C4-2B (cell line): Measurements from ENCODE around the gene GTPBP3.

Source experiments
- ZFX ChIP-seq: fragments of 450-650 bp; IDR thresholded peaks from 2 replicates; pipeline ENCODE4 v1.6.1; 2017
- TF ChIP-seq, protein P1 (sequence below): fragments of 450-650 bp; conservative IDR thresholded peaks from 2 replicates; pipeline ENCODE4 v1.5.1; 2017; ENCODE audit warnings: mild to moderate bottlenecking

DNA sequence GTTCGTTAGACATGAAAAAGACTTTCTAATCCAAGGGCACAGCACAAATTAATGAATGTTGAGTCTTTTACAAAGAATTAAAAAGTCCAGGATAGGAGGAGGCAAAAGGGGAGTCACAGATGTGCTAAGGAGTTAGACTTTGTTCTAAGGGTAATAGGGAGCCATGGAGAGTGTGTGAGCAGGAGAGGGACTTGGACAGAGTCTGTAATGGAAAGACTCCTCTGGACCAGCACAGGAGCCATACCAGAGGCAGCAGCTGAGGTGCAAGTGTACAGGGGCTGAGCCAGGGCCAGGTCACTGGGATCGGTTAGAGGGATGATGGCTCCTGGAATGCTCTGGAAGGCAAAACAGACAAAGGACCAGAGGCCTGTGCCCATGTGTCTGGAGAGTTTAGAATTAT lies 10.5 kb downstream of the GTPBP3 start:
- TF ChIP-seq, protein P1, sequence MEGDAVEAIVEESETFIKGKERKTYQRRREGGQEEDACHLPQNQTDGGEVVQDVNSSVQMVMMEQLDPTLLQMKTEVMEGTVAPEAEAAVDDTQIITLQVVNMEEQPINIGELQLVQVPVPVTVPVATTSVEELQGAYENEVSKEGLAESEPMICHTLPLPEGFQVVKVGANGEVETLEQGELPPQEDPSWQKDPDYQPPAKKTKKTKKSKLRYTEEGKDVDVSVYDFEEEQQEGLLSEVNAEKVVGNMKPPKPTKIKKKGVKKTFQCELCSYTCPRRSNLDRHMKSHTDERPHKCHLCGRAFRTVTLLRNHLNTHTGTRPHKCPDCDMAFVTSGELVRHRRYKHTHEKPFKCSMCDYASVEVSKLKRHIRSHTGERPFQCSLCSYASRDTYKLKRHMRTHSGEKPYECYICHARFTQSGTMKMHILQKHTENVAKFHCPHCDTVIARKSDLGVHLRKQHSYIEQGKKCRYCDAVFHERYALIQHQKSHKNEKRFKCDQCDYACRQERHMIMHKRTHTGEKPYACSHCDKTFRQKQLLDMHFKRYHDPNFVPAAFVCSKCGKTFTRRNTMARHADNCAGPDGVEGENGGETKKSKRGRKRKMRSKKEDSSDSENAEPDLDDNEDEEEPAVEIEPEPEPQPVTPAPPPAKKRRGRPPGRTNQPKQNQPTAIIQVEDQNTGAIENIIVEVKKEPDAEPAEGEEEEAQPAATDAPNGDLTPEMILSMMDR: no peak
- TF ChIP-seq ZFX: no peak
